Glutamatergic neuron (in vitro differentiated cells): ENCODE results near the gene SRSF7. TPM values are rescaled to one million over a fixed set of nuclear protein-coding genes. Genes with fewer than 3 reads are reported as not detected.

Experiments
- DNase-seq: peaks from one replicate; pipeline ENCODE4 v3.0.0; 2022
- H3K27ac Mint-ChIP-seq: one replicate; pipeline ENCODE4 v1.8.0; 2020; ENCODE audit warnings: mild to moderate bottlenecking, mixed read lengths, inconsistent platforms; ENCODE audit not compliant: unreplicated experiment
- H3K27me3 Mint-ChIP-seq: one replicate; pipeline ENCODE4 v1.8.0; 2020; ENCODE audit warnings: mild to moderate bottlenecking, moderate library complexity, mixed read lengths, inconsistent platforms; ENCODE audit not compliant: unreplicated experiment
- H3K36me3 Mint-ChIP-seq: one replicate; pipeline ENCODE4 v1.8.0; 2020; ENCODE audit warnings: mild to moderate bottlenecking, mixed read lengths, inconsistent platforms; ENCODE audit not compliant: unreplicated experiment
- H3K4me1 Mint-ChIP-seq: one replicate; pipeline ENCODE4 v1.8.0; 2020; ENCODE audit warnings: mild to moderate bottlenecking, low read depth, mixed read lengths, inconsistent platforms; ENCODE audit not compliant: unreplicated experiment
- H3K4me3 Mint-ChIP-seq: one replicate; pipeline ENCODE4 v1.8.0; 2020; ENCODE audit warnings: mild to moderate bottlenecking, mixed read lengths, inconsistent platforms; ENCODE audit not compliant: unreplicated experiment
- H3K9me3 Mint-ChIP-seq: one replicate; pipeline ENCODE4 v1.8.0; 2020; ENCODE audit warnings: mild to moderate bottlenecking, moderate library complexity, mixed read lengths, inconsistent platforms; ENCODE audit not compliant: unreplicated experiment
- CTCF ChIP-seq: fragments of 200-600 bp; sonication (generic); IDR thresholded peaks from one replicate; pipeline ENCODE4 v1.5.0; 2021; ENCODE audit not compliant: partially characterized antibody, unreplicated experiment
- total RNA-seq: library from RNA; stranded (reverse); fragmentation: NEBNext Ultra II Directional; extraction: Animal tissue kit (Norgen Biotek cat#: 25700); gene quantifications from one replicate; pipeline ENCODE4 v1.2.1, GENCODE V29; 2021; ENCODE audit not compliant: unreplicated experiment

Gene SRSF7
- total RNA-seq, 1 donor from 2014 or later, result 155 TPM

GRCh38 chr2:38748943-38749804 lies 2.0 kb downstream of the SRSF7 start:
- Mint-ChIP-seq H3K27me3 (peaks cover 13% of the 10 kb centered on the region), H3K4me1 (peaks cover 16% of the 10 kb centered on the region), H3K4me3 (peak overlapping the region; percentile 94), H3K36me3 (no peaks in the 10 kb centered on the region), H3K9me3 (peaks cover 22% of the 10 kb centered on the region), H3K27ac (peak overlapping the region; percentile 67)
- TF ChIP-seq CTCF, result no peak
- no peak for DNase-seq

GRCh38 chr2:38748391-38748790 lies 2.8 kb downstream of the SRSF7 start:
- TF ChIP-seq CTCF, result no peak
- H3K9me3 Mint-ChIP-seq, result peaks cover 23% of the 10 kb centered on the region
- no peak overlapping the region for H3K27ac Mint-ChIP-seq
- H3K27me3 Mint-ChIP-seq, result peaks cover 13% of the 10 kb centered on the region
- no peak for DNase-seq
- peaks cover 16% of the 10 kb centered on the region for H3K4me1 Mint-ChIP-seq
- peak overlapping the region; percentile 70 for H3K4me3 Mint-ChIP-seq
- H3K36me3 Mint-ChIP-seq, result no peaks in the 10 kb centered on the region

- Mint-ChIP-seq H3K27me3 (peaks cover 13% of the 10 kb centered on the region), H3K36me3 (no peaks in the 10 kb centered on the region), H3K4me1 (peaks cover 16% of the 10 kb centered on the region), H3K9me3 (peaks cover 23% of the 10 kb centered on the region), H3K4me3 (peak overlapping the region; percentile 70), H3K27ac (no peak overlapping the region)
- TF ChIP-seq CTCF, result no peak
- DNase-seq, result no peak
Observed at GRCh38 chr2:38747819-38748218, 3.3 kb downstream of the SRSF7 start.

- no peak overlapping the region for H3K27ac Mint-ChIP-seq
Observed at GRCh38 chr2:38747007-38747424, 4.1 kb downstream of the SRSF7 start.

More at GRCh38 chr2:38747007-38747424, 4.1 kb downstream of the SRSF7 start:
- no peak for DNase-seq
- H3K4me3 Mint-ChIP-seq, result peak overlapping the region; percentile 42
- H3K36me3 Mint-ChIP-seq, result no peaks in the 10 kb centered on the region
- H3K9me3 Mint-ChIP-seq, result peaks cover 19% of the 10 kb centered on the region
- TF ChIP-seq CTCF, result no peak
- peaks cover 12% of the 10 kb centered on the region for H3K4me1 Mint-ChIP-seq
- H3K27me3 Mint-ChIP-seq, result peaks cover 11% of the 10 kb centered on the region
